NB4 (cell line): ENCODE results near the gene SYNJ1.
"Not testable (repeated sequence)": the region's sequence is repeated elsewhere in the genome, so short reads cannot be mapped to it uniquely, and the experiment has no call there.

Source experiments
- MYC ChIP-seq: IDR thresholded peaks from 2 replicates; pipeline ENCODE4 v1.6.1; 2011; ENCODE audit warnings: low read depth, low read length
- TF ChIP-seq, protein P1 (sequence below): IDR thresholded peaks from one replicate; pipeline ENCODE4 v1.5.1; 2012; ENCODE audit warnings: low read depth, low read length

DNA sequence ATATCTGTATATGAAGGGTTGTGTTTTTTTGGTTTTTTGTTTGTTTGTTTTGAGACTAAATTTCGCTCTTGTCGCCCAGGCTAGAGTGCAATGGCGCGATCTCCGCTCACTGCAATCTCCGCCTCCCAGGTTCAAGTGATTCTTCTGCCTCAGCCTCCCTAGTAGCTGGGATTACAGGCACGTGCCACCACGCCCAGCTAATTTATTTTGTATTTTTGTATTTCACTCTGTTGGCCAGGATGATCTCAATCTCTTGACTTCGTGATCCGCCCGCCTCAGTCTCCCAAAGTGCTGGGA, 45.2 kb upstream of the SYNJ1 start:
- TF ChIP-seq, protein P1, sequence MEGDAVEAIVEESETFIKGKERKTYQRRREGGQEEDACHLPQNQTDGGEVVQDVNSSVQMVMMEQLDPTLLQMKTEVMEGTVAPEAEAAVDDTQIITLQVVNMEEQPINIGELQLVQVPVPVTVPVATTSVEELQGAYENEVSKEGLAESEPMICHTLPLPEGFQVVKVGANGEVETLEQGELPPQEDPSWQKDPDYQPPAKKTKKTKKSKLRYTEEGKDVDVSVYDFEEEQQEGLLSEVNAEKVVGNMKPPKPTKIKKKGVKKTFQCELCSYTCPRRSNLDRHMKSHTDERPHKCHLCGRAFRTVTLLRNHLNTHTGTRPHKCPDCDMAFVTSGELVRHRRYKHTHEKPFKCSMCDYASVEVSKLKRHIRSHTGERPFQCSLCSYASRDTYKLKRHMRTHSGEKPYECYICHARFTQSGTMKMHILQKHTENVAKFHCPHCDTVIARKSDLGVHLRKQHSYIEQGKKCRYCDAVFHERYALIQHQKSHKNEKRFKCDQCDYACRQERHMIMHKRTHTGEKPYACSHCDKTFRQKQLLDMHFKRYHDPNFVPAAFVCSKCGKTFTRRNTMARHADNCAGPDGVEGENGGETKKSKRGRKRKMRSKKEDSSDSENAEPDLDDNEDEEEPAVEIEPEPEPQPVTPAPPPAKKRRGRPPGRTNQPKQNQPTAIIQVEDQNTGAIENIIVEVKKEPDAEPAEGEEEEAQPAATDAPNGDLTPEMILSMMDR = not testable (repeated sequence)
- not testable (repeated sequence) for TF ChIP-seq MYC
